Measurements from ENCODE around the gene UNC5A.
A peak's percentile ranks its signal among the peaks of the same experiment; 100 is the strongest.

Gene UNC5A

DNA sequence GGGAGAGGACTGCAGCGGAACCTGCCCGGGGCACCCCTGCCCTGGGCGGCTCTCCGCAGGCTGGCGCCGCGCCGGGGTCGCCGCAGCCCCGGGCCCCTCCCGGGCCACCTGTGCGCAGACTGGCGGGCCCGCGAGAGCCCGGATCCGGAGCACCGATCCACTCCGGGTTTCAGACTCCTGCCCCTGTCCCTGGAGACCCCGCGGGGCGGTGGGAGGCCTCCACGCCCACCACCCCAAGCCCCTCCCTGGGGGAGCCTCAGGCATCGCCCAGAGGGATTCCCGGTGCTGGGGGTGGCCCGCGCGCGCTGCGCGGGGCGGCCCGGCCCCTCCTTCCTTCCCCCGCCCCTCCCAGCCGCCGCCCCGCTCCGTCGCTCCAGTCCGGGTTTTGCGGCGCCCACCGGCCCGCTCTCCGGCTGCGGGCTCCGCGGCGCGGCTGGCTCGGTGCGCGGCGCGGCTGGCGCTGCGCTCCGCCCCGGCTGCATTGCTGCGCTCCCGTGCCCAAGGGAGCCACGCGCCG lies at the start of gene UNC5A:
TSS of gene UNC5A (plus strand) at position 479 of the 517 bp plus-strand sequence. CDS start 192 bp downstream, outside the sequence.
- DNase-seq, result peak in 2 of 14 donors; percentile 15 to 83

DNA sequence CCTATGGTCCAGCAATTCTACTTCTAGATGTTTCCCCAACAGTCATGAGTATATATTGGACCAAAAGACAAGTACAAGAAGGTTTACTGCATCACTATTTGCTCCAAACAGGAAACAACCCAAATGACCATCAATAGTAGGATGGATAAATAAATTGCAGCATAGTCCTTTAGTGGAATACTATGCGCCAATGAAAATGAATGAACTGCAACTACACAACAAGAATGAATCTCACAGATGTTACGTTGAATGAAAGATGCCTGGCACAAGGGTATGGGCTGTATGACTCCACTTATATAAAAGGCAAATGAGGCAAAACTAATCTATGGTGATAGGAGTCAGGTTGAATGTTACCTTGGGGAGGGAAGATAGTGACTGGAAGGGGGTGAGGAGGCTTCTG lies 48.6 kb upstream of the UNC5A start:
- DNase-seq, result no peak

DNA sequence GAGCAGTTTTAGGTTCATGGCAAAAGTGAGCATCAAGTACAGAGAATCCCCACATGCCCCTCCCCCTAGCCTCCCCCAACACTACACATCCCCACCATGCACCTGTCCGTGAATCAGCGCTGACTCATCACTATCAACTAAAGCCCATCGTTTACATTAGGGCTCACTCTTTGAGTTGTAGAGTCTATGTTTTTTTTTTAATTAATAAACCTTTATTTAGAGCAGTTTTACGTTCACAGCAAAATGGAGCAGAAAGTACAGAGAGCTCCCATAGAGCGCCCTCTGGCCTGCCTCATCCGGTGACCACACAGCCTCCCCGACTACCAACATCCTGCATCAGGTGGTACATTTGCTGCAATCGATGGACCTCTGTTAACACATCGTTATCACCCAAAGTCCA lies 47.9 kb upstream of the UNC5A start:
- no peak for DNase-seq

GRCh38 chr5:176765687-176766086 lies 44.7 kb upstream of the UNC5A start:
- no peak for DNase-seq

DNA sequence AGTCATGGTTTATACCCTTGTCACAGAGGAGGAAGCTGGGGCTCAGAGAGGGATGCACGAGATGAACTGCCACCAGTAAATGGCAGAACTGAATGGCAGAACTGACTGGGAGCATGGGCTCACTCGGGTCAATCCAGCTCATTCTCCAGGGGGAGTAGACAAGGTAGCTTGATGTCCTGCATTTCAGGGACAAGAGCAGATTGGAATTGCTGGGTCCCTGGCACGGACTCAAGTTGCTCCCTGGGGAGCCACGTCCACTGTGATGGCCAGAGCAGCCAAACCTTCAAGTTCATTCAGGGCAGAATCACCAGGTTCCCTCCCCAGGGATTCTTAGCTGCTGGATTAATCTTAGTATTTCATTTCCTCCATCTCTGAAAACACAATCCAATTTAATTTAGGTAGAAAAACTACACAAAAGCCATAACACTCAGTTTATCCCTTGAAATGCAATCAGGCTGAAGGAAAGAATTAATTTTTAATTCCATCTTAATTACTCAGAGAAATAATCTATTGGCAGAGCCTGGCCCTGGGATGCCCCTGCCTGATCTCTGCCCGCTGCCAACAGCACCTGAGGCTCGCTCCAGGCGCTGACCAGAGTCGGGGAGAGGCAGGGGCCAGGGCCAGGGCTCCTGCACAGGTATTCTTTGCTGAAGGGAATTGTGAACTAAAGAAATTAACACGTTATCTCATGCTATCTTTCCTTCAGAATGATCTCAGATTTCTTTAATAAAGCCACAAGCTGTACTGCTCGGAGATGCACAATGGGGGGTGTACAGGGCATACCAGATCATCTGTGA lies 42.0 kb upstream of the UNC5A start:
- no peak for DNase-seq

GRCh38 chr5:176769911-176770310 lies 40.4 kb upstream of the UNC5A start:
- no peak for DNase-seq

DNA sequence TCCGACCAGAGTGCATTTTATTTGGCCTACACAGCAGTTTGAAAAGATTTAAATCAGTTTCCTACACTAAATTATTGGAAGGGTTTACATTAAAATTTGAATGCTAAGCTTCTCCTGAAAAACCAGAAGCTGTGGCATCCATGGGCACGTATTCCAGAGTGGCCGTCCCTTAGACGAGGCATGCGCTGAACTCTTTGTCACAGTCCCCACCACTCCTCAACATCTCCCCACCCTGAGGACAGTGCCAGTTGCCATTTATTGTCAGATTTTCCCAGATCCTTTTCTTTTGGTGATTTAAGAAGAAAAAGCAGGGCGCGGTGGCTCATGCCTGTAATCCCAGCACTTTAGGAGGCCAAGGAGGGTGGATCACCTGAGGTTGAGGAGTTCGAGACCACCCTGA lies 39.9 kb upstream of the UNC5A start:
- DNase-seq, result no peak

DNA sequence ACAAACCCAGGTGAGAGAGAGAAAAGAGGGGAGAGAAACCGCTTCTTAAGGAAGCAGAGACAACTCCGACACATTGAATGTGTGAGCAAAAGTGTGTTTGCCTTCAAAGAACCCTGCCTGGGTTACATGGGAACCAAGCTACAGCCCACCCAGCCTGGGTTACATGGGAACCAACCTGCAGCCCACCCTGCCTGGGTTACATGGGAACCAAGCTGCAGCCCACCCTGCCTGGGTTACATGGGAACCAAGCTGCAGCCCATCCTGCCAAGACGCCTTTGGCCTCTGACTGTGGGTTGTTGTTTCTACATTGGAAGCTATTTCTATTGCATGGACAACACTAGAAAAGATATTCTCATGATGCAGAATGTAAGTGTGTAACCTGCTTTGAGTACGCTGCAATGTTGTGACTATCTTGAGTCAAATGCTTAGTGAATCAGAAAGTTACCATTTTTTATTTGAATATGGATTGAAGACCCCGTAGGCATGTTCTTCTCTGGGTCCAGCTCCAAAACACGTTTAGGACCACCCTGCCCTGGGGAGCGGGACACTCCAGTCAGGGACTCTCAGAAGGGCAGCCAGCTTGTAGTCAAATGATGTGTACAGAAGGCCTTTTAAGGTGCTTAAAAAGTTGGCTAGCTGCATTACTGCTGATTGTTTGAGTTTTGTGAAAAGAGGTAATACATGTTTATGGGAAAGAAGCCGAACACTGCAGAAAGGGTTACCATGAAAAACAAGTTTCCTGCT lies 39.1 kb upstream of the UNC5A start:
- DNase-seq, result no peak

DNA sequence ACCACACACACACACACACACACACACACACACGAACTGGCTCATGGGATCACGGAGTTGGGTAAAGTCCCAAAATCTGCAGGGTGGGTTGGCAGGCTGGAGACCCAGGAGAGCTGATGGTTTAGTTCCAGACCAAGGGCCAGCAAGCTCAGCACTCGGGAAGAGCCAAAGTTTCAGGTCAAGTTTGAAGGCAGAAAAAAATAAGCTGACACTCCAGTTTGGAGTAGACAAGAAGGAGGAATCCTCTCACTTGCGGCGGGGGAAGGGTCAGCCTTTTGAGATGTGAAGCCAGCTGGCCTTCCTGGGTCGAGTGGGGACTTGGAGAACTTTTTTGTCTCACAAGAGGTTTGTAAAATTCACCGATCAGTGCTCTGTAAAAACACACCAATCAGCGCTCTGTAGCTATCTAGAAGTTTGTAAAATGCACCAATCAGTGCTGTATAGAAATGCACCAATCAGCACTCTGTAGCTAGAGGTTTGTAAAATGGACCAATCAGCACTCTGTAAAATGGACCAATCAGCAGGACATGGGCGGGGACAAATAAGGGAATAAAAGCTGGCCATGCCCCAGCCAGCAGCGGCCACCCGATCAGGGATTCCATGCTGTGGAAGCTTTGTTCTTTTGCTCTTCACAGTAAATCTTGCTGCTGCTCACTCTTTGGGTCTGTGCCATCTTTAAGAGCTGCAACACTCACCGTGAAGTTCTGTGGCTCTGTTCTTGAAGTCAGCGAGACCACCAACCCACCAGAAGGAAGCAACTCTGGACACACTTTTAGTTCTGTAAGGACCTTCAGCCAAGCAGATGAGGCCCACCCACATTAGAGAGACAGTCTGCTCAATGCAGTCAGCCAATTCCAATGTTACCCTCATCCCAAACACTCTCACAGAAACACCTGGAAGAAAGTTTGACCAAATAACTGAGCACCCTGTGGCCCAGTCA lies 37.8 kb upstream of the UNC5A start:
- DNase-seq, result no peak

DNA sequence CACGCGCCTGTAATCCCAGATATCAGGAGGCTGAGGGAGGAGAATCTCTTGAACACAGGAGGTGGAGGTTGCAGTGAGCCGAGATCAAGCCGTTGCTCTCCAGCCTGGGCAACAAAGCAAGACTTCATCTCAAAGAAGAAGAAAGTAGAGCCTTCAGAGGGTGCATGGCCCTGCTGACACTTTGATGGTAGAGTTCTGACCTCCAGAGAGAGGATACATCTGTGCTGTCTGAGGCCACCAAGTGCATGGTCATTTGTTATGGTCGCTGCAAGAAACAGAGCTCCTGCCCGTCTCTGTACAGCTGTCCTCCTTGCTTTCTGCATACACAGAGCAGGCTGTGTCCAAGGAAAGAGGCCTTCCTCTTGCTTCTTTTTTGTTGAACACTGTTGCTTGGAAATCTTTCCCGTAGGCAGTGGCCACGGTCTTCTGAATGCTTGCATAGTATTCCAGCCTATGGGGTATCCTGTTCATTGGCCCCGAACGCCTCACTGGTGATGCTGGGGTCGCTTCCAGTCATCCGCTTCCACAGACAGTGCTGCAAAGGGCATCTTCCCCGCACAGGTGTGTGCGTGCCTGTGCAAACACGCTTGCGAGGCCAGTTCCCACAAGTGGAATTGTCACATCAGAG lies 36.8 kb upstream of the UNC5A start:
- DNase-seq, result no peak

DNA sequence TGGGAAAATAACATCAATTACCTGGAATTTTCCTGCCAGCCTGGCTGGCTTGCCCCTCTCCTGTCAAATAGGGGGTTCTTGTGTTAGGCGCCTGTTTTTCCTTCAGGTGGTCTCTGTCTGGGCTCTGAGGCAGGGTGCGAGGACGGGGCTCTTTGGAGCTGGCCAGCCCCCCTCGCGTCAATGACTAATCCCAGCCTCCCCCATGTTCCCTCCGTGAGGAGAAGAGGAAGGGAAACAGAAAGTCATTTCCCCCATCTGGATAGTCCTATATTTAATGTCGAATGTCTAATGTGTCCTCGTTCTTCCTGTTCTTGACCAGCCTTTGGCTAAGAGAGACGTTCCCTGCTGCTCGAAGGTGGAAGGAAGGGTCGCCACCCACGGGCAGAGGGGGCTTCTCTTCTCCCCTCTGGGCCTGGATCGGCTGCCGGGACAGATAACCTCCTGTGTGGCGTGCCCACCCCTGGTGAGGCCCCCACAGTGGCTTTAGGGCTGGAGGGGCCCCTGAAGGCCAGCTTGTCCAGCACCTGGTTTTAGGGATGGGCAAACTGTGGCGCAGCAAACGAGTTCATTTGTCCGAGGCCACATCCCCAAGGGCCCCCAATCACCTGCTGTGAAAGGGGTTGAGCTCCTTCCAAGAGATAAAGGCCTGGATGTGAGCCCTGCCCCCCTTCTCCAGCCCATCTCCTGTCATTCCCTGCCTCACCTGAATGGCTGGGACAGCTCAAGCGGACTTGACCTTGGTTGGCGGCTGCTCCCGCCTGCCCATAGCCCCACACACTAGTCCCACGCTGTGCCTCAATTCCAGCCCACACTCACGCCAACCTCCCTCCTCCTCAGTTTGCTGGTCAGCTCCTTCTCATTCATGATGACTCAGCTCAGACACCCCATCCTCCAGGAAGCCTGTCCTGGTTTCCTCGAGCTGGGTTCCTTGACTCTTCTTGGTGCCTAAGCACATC lies 35.9 kb upstream of the UNC5A start:
- DNase-seq, result no peak

DNA sequence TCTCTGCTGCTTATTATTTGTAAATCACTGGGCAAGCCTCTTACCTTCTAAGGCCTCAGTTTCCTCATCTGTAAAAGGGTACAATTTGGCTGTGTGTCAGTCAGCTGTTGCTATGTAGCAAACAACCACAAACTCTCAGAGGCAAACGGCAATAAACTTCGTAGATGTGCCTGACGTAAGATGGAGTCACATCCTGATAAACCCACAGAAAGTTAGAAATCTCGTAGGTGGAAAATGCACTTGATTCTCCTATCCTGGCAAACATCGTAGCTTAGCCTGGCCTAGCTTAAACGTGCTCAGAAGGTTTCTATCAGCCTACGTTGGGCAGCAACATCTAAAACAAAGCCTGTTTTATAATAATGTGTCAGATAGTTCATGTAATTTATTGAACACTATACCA lies 35.0 kb upstream of the UNC5A start:
- DNase-seq, result no peak

GRCh38 chr5:176776141-176776865 lies 34.1 kb upstream of the UNC5A start:
- no peak for DNase-seq

DNA sequence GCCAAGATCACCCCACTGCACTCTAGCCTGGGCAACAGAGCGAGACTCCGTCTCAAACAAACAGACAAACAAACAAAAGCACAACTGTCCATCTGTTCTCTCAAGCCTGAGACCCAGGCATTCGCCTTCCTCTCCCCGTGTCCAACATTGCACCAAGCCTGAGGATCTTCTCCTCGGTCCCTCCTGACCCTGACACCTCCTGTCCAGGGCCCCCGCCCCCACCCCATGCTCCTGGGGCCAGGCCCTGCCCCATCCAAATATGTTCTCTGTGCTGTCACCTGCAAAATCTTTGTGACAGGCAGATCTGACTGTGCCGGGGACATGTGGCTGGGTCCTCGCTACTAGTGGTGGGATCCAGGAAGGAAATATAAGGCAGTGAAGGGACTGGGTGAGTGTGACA lies 33.4 kb upstream of the UNC5A start:
- no peak for DNase-seq

DNA sequence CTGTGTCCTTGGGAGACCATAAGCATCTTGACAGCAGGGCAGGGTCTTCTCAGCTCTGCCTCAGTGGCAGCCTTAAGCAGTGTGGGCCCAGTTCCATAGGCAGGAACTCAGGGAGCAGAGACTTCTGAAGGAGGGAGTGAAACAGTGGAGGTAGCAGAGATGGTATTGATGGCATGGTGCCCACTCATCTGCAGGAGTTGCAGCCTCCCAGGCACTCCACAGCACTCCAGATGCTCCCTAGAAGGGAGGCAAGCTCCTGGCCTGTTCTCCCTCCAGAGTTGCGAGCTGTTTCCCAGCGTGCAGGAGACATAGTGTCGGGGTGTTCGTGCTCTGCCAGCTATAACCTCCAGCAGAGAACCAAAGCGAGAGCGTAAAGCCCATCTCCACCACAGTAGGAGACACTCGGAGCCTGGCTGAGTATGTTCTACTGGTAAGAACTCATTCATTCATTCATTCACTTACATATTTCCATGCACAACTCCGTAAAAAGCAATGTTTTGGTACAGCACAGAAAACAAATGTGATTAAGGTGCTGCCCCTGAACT lies 31.4 kb upstream of the UNC5A start:
- DNase-seq, result no peak

GRCh38 chr5:176779537-176779936 lies 30.8 kb upstream of the UNC5A start:
- no peak for DNase-seq

DNA sequence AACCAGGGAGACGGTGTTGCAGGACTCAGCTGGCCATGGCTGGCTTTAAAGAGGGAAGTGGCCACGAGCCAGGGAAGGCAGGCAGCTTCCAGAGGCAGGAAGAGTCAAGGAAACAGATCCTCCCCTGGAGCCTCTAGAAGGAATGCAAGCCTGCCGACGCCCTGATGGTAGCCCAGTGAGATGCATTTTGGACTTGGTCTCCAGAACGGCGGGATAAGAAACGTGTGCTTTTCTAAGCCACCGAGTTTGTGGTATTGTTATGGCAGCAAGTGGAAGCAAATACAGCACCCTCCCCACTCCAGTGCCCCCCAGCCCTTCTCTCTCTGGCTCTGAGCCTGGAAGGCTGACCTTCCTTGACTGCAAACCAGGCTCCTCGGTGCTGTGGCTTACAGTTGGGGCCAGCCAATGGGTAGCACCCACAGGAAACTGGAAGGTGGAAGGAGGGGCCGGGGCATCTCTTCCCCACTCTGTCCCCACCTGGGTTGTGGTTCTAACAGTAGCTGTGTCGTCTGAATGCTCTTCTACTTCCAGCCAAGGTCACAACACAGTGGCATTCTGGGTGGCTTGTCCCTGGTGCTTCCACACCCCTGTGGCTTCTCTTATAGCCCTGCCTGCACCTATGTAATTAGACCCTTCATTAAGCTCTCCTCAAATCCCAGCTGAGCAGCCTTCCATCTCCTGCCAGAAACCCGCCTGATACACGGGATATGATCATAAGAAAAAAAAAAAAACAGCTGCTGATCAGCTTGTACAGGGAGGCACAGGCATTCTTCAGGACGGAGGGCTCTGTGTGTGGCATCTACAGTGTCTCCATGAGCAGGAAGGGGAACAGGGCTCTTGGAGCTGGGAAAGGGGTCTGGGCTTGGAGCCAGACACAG lies 29.9 kb upstream of the UNC5A start:
- no peak for DNase-seq

GRCh38 chr5:176781054-176781375 lies 29.3 kb upstream of the UNC5A start:
- no peak for DNase-seq

Data from C1 segment of cervical spinal cord (tissue), 14 donors.